ENCODE measurements around the gene RBL1.
"Not testable (repeated sequence)": the region's sequence is repeated elsewhere in the genome, so short reads cannot be mapped to it uniquely, and the experiment has no call there.

The RBL1 gene, protein sequence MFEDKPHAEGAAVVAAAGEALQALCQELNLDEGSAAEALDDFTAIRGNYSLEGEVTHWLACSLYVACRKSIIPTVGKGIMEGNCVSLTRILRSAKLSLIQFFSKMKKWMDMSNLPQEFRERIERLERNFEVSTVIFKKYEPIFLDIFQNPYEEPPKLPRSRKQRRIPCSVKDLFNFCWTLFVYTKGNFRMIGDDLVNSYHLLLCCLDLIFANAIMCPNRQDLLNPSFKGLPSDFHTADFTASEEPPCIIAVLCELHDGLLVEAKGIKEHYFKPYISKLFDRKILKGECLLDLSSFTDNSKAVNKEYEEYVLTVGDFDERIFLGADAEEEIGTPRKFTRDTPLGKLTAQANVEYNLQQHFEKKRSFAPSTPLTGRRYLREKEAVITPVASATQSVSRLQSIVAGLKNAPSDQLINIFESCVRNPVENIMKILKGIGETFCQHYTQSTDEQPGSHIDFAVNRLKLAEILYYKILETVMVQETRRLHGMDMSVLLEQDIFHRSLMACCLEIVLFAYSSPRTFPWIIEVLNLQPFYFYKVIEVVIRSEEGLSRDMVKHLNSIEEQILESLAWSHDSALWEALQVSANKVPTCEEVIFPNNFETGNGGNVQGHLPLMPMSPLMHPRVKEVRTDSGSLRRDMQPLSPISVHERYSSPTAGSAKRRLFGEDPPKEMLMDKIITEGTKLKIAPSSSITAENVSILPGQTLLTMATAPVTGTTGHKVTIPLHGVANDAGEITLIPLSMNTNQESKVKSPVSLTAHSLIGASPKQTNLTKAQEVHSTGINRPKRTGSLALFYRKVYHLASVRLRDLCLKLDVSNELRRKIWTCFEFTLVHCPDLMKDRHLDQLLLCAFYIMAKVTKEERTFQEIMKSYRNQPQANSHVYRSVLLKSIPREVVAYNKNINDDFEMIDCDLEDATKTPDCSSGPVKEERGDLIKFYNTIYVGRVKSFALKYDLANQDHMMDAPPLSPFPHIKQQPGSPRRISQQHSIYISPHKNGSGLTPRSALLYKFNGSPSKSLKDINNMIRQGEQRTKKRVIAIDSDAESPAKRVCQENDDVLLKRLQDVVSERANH

DNA sequence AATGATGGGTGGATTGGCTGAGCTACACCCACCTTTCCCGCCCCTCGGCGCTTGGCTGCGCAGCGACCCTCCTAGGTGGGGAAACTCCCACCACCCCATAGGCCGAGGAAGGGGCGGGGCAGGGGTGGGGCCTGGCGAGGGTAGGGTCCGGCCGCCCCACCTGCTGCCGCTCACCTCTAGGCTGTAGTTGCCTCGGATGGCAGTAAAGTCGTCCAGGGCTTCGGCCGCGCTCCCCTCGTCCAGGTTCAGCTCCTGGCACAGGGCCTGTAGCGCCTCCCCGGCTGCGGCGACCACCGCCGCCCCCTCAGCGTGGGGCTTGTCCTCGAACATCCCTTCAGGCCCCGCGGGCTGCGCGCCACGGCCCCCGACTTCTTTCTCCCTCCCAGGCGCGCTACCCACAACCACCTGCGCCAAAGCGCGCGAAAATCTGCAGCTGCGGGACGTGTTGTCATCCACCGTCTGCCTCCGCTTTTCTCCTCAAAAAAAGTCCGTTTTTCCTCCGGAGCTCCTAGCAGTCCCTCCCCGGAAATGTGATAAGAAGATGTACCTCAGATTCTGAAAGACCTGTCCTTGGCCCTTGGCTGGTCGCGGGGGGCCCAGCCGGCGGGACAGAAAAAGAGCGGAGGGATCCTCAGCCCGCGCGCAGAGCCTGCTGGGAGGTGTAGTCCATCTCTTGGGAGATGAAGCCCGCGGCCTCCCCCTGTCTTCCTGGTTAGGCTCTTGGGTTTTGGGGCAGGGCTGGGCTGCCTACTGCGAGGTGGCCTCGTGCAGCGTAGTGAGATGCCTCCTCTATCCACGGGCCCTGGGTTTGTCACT, at the start of gene RBL1:
Gene RBL1, minus strand, starts transcription at position 399 of the 816 bp plus-strand sequence. Its CDS starts 69 bp downstream, at position 330.
- peak; percentile 79 for DNase-seq

DNA sequence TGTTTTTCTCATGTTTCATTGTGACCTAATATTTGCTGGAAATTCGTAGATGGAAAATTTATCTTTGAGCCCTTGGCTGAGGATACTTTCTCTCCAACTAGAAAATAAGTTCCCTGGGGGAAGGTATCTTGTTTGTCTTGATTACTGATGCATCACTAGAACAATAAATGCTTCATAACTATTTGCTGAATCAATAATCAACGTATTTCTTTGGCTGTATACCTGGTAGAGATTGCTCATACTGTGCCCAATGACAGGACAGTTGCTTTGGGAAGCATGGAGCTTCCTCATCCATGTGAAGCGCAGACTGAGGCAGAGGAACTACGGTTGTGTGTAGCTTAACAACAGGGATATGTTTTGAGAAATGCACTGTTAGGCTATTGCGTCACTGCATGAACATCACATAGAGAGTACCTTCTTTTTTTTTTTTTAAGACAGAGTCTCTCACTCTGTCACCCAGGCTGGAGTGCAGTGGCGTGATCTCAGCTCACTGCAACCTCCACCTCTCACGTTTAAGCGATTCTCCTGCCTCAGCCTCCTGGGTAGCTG, 49.1 kb upstream of the RBL1 start:
- no peak for DNase-seq

DNA sequence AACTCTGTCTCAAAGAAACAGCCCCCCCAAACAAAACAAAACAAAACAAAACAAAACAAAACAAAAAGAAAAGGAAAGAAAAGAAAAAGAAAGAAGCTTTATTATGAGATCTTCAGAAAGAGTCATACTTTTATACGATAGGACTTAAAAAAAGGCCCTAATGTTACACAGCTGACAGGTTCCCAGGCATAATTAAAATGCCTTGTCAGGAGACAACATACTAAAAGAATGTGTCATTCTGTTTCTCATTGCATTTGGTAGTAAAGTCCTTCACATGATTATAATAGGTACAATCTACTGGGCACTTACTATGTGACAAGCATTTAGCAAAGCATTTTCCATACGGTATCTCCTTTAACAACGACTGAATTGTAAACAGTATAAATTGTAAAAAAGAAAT, 46.9 kb upstream of the RBL1 start:
- no peak for DNase-seq

DNA sequence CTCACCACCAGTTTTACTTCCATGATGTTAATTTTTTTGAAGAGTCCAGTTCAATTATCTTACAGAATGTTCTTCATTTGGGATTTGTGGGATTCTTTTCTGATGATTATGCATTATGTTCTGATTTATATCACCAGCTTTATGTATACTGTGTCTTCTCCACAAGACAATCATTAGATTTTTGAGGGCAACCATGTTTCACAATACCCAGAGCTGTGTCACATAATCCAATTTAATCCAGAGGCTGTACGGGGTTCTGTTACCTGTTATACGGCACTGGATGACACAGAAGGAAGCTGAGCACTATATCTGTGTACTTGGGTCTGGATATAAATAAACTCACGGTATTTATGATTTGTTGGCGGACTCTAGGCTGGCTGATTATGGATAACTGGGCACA, 41.8 kb upstream of the RBL1 start:
- no peak for DNase-seq

DNA sequence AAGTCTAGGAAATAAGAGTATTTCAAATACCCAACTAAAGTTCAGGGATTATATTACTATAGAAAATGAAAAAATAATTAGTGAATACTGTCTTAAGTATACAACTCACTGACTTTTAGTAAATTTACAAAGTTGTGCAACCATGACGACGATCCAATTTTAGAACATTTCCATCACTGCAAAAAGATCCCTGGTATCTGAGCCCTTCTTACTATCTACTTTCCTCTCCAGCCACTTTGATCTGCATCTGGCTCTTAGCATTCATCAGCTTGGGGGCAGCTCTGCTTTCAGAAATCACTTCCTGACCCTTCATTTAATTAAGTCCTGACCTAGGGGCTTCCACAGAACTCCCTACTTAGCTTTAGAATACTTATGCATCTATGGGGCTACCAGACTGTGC, 38.2 kb upstream of the RBL1 start:
- DNase-seq: no peak

DNA sequence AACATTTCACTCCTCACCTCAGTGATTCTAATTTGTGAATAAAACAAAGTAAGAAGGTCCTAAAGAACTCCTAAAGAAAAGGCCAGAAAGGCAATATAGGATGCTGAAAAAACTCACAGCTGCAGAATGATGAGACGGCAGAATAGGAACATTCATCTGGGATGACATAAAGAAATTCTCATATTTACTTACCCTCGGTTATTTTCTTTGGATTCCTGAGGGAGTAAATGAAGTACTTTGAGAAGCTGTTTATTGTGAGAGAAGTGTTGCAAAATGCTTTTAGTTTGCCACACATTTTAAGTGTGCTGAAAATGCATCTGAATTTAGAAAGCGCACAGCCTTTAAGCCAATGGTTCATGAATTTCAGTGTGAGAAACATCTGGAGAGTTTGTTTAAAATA, 35.7 kb upstream of the RBL1 start:
- DNase-seq: no peak

DNA sequence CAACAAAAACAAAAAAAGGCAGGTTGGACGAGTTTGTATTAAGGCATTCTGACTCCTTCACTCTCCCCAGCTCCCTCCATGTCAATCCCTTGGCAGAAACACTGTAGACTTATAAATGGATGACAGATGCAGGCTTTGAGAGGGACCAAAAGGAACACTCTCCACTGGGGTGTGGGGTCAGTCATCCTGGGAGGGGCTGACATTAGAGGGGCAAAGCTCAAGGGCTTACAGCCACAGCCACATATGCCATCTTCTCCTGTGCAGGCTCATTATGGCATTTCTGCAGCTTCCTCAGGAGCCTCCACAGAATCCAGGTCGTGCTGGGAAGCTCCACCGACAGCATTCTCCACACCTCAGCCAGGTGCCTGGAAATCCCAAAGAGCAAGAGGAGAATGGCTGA, 33.0 kb upstream of the RBL1 start:
- no peak for DNase-seq

DNA sequence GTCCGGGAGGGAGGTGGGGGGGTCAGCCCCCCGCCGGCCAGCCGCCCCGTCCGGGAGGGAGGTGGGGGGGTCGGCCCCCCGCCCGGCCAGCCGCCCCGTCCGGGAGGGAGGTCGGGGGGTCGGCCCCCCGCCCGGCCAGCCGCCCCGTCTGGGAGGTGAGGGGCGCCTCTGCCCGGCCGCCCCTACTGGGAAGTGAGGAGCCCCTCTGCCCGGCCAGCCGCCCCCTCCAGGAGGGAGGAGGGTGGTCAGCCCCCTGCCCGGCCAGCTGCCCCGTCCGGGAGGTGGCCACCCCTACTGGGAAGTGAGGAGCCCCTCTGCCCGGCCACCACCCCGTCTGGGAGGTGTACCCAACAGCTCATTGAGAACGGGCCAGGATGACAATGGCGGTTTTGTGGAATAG, 30.5 kb upstream of the RBL1 start:
- not testable (repeated sequence) for DNase-seq

DNA sequence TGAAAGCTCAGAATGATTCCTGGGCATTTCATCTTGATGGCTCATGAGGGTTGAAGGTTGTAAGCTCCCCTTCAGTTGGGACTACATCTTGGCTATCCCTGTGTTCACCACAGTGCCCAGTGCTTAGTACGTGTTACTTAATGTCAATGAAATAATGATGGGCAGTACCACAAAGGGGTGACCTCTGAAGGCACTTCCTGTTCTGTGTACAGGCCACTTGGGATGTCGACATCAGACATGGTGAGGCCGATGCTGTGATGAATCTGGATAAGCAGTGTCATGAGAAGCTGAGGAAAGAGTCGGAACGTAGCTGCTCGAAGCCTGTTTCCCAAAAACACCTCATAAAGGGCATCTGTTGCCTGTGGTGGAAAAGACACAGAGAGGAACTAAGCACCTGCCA, 27.6 kb upstream of the RBL1 start:
- DNase-seq: no peak

DNA sequence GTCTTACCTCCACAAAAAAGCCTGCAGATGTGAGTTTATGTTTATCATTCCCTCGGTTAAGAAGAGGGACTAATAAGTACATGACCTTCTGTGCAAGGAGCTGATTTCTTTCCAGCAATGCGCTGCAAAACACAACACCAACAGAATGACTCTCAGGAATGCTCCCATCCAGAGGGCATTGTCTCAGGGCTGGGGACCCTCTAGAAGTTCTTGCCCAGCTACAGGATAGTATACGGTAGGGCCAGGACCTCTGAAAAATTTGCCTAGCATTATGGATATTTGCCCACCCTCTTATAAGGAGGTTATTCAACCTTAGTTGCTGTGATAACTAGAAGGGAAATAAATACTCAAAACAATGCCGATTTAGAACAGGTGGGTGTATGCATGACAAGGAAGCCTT, 24.7 kb upstream of the RBL1 start:
- DNase-seq: no peak

DNA sequence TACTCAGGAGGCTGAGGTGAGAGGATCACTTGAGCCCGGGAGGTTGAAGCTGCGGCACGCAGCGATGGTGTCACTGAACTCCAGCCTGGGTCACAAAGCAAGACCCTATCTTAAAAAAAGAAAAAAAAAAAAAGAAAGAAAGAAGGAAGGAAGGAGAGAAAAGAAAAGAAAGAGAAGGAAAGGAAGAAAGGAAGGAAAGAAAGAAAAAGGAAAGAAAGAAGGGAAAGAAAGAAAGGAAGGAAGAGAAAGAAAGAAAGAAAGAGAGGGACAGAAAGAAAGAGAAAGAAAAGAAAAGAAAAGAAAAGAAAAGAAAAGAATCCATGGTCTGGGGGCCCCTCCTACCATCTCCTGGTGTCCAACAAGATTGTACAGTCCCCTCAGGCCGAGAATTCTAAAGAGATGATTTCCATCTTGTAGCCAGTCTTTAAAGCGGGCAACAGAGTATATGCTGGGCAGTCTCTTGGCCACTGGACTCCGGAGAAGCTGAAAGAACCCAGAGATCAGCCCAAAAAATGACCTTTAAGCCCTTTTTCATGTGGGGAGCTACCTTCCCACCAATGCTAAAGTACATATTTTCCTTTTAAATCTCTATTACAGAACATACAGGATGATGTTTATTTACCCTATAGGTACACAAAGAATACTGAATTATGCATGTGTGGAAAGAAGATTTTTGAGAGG, 23.7 kb upstream of the RBL1 start:
- no peak for DNase-seq

DNA sequence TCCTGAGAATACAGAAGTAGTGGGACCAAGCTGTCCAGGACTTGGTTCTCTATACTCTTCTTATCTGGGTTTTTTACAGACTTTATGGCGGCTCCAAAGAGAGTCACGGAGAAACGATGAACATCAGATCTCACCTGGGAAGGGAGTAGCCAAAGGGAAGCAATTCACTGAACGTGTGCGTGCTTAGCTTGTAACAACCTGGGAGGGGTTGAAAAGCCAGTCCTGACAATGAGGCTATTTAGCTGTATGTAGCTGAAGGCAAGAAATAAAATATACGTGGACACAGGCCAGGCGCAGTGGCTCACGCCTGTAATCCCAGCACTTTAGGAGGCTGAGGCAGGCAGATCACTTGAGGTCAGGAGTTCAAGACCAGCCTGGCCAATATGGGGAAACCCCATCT, 18.2 kb upstream of the RBL1 start:
- no peak for DNase-seq

DNA sequence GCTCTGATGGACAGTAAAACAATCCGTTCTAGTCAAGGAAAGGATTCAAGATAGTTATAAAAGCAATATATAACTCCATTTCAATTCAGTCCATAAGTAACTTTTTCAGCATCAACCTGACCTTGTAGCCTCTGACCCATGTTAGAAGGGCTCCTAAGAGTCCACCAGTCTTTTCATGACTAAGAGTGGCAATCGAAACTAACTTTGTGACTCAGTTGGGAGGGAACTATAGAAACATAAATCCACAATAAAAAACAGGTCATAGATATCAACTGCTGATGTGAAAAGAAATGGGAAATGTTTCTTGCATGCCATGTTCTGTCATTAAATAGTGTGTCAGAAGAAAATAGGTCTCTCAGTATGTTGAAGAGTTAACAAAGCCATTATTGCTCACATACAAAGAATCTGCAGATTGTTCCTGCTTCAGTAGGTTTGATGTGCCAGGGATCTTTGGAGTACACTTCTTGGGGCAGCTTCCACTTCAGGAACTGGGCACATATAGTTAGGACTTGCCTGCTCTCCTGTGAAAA, 16.2 kb upstream of the RBL1 start:
- no peak for DNase-seq

DNA sequence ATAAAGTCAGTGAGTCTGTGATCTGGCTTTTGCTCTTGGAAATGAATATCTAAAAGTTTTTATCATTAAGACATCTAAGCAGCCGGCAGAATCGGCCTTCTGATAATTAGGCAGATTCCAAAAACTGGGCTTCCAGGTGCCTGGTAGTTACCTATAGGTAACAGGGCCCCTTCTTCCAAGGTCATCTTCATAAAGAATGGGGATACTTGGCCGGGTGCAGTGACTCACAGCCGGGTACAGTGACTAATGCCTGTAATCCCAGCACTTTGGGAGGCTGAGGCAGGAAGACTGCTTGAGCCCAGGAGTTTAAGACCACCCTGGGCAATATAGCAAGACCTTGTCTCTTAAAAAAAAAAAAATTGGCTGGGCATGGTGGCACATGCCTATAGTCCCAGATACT, 12.9 kb upstream of the RBL1 start:
- DNase-seq: no peak

DNA sequence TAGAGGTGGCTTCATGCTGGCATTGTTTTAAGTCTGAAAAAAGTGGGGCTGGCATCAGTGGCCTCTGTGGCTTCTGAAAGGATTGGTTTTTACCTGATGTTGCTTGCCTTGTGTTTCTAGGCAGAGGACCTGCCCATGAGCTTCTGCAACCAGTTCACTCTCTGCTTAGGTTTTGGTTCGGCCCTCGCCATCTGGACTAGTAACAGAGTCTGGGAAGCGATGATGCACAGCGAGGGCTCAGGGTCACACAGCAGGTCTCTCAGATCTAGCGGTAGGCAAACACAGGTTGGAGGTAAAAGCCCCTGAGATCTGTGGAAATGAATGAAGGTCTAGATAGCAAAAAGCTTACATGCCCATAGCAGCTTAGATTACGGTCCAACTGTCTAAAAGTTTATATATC, 6.8 kb upstream of the RBL1 start:
- DNase-seq: no peak

DNA sequence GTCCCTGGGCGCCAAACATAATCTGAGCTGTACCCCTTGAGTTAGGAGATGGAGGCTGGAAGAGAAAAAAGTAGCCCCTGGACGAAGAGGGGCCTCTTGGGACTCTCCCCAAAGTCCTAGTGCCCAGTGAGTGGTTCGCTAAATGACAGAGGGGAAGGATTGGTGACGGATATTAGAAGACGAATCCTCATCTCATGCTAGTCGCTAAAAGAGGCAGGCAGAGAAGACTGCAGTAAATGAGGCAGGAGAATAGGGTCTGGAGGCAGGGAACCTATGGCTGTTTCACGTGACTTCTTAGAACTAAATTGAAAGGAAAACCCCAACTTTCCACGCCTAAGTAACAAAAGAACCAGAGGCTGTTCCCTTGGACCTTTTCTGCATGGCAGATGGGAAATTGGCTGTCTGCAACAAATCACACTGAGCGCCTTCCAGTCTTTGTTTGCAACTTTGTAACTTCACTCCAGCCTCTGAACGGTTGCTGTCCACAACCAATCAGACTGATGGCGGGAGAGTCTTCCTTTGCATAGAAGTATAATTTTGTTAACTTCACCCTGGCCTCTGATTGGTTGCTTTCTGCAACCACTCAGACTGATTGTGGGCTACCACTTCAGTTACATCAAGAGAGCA, 731 bp upstream of the RBL1 start:
- DNase-seq: no peak

DNA sequence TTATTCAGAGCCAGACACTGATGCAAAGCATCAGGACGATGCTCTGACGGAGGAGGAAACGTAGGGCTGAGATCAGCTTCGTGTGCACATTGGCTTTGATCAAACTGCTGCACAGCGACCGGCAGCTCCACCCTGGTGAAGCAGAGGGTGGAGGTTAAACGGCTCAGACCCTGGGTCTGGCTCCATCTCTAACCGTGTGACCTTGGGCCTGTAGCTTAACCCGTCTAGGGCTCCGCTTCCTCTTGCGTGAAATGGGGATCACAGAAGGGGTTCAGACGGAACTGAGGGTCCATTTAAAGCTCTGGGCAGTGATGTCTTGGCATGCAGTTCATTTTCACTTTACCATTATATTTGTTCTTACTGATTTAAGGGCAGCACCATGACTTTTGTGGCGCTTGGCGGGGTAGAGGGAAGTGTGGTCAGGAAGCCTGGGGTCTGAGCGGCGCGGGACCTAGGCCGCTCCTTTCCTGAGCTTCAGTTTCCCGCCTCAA, 644 bp downstream of the RBL1 start:
- peak; percentile 38 for DNase-seq

DNA sequence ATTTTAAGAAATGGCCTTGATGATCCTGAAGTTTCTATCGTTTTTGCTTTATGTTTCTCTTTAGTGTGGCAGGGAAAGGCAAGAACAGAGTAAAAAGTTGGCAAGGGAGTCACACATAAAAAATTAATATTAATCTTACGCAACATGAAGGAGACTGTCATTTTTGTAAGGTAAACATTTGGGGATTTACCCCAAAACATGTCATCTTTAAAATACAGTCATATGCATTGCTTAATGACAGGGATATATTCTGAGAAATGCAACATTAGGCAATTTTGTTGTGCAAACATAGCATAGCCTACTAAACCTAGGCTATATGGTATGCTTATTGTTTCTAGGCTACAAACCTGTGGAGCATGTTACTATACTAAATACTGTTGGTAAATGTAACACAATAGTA, 5.4 kb downstream of the RBL1 start:
- no peak for DNase-seq

DNA sequence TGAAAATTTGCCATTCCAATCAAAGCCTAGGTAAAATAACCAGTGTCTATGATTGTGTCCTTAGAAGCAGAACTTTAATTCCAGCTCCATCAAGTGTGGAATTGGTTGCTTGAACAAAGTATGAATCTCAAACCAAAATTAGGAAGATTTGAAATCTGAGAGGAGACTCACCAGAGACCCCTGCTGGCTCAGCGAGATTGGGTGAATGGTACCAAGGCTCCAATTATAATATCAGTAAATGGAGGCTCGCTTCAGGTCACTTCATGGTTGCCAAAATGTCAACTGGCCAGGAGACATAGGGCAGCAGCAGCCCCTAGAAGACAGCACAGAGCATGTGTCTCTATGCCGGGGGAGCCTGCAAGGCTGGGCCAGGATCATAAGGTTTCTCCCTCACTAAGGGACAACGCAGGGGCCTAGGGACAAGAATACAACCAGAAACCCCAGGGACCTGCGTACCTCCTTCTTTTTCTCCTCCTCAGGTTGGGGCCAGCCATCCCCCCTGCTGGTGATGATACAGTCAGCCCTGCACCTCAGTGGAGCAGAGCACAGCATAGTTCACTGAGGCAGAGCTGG, 14.0 kb downstream of the RBL1 start:
- DNase-seq: peak; percentile 19

DNA sequence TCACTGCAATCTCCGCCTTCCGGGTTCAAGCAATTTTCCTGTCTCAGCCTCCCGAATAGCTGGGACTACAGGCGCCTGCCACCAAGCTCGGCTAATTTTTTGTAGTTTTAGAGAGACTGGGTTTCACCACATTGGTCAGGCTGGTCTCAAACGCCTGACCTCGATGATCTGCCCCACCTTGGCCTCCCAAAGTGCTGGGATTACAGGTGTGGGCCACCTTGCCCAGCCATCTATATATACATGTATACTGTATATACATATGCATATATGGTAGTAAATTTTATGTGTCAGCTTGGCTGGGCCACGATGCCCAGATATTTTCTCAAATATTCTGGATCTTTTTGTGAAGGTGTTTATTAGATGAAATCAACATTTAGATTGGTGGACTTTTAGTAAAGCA, 18.8 kb downstream of the RBL1 start:
- no peak for DNase-seq

Data from activated effector memory CD4-positive, alpha-beta T cell treated with Interleukin-2 at 50 U/mL for 16 hours (primary cell).